WTC11 (cell line): ENCODE measurements around the gene WDR90. TPM values are rescaled to one million over a fixed set of nuclear protein-coding genes. Genes with fewer than 3 reads are reported as not detected.
A peak's percentile ranks its signal among the peaks of the same experiment; 100 is the strongest.

Experiments used
- ATAC-seq: fragments of 200-7000 bp; cut with Tn5 transposase; 2 replicates; pipeline ENCODE4 v1.10.0; 2021; ENCODE audit warnings: mild to moderate bottlenecking, moderate library complexity
- CTCF ChIA-PET: fragments of 300-600 bp; sonication (Branson Sonifier 250); formaldehyde crosslinking; loops from one replicate; lab custom pipeline; 2021; ENCODE audit warnings: antibody characterized with exemption; lab: Charles Lee
- POLR2A ChIA-PET: fragments of 350-600 bp; sonication (Branson Sonifier 250); formaldehyde crosslinking; loops from one replicate; lab custom pipeline; 2021; ENCODE audit warnings: antibody characterized with exemption; lab: Charles Lee
- DNase-seq: peaks from one replicate; pipeline ENCODE4 v3.0.0; 2021; ENCODE audit warnings: low spot score
- H3K27ac Mint-ChIP-seq: 2 replicates; pipeline ENCODE4 v1.8.0; 2021; ENCODE audit warnings: mixed read lengths
- H3K27me3 Mint-ChIP-seq: 2 replicates; pipeline ENCODE4 v1.8.0; 2021; ENCODE audit warnings: low read depth, mild to moderate bottlenecking, moderate library complexity, mixed read lengths
- H3K36me3 Mint-ChIP-seq: 2 replicates; pipeline ENCODE4 v1.8.0; 2021; ENCODE audit warnings: mixed read lengths
- H3K4me1 Mint-ChIP-seq: 2 replicates; pipeline ENCODE4 v1.8.0; 2022; ENCODE audit warnings: mixed read lengths
- H3K4me3 Mint-ChIP-seq: 2 replicates; pipeline ENCODE4 v1.8.0; 2021; ENCODE audit warnings: mild to moderate bottlenecking, moderate library complexity, mixed read lengths
- H3K9me3 Mint-ChIP-seq: 2 replicates; pipeline ENCODE4 v1.8.0; 2021; ENCODE audit warnings: mixed read lengths
- GABPB1 ChIP-seq: sonication (generic); formaldehyde crosslinking; IDR thresholded peaks from 2 replicates; pipeline ENCODE4 v1.8.1; 2023; ENCODE audit warnings: mild to moderate bottlenecking, missing genetic modification reagents
- JAZF1 ChIP-seq: fragments of 250-450 bp; sonication (Bioruptor Pico); IDR thresholded peaks from 2 replicates; pipeline ENCODE4 v1.9.0; 2021; ENCODE audit warnings: moderate library complexity, mild to moderate bottlenecking, inconsistent platforms
- MYBL2 ChIP-seq: sonication (generic); formaldehyde crosslinking; IDR thresholded peaks from 2 replicates; pipeline ENCODE4 v1.8.1; 2023; ENCODE audit warnings: mild to moderate bottlenecking, moderate library complexity, missing genetic modification reagents
- NR3C1 ChIP-seq: sonication (generic); formaldehyde crosslinking; conservative IDR thresholded peaks from 2 replicates; pipeline ENCODE4 v1.8.1; 2023; ENCODE audit warnings: low read depth, mild to moderate bottlenecking, missing genetic modification reagents
- TEAD1 ChIP-seq: sonication (generic); formaldehyde crosslinking; IDR thresholded peaks from 2 replicates; pipeline ENCODE4 v1.8.0; 2022; ENCODE audit warnings: mild to moderate bottlenecking, missing genetic modification reagents
- TP53 ChIP-seq: sonication (generic); formaldehyde crosslinking; IDR thresholded peaks from 2 replicates; pipeline ENCODE4 v1.8.1; 2023; ENCODE audit warnings: mild to moderate bottlenecking, missing genetic modification reagents
- ZNF232 ChIP-seq: sonication (generic); formaldehyde crosslinking; IDR thresholded peaks from 2 replicates; pipeline ENCODE4 v1.8.0; 2022; ENCODE audit warnings: mild to moderate bottlenecking, missing genetic modification reagents
- ZNF317 ChIP-seq: sonication (generic); formaldehyde crosslinking; IDR thresholded peaks from 2 replicates; pipeline ENCODE4 v1.8.1; 2023; ENCODE audit warnings: low read depth, mild to moderate bottlenecking, moderate library complexity, missing genetic modification reagents, borderline replicate concordance
- ZNF671 ChIP-seq: fragments of 250-450 bp; sonication (Bioruptor Pico); IDR thresholded peaks from 2 replicates; pipeline ENCODE4 v1.8.0; 2021; ENCODE audit warnings: mild to moderate bottlenecking
- total RNA-seq: library from RNA; stranded (reverse); gene quantifications from 3 replicates; pipeline ENCODE4 v1.2.3, GENCODE V29; 2021
- TF ChIP-seq, protein P1 (sequence below): sonication (generic); formaldehyde crosslinking; IDR thresholded peaks from 2 replicates; pipeline ENCODE4 v1.8.0; 2022; ENCODE audit warnings: mild to moderate bottlenecking, missing genetic modification reagents
- TF ChIP-seq, protein P2 (sequence below): sonication (generic); formaldehyde crosslinking; IDR thresholded peaks from 2 replicates; pipeline ENCODE4 v1.8.1; 2023; ENCODE audit warnings: mild to moderate bottlenecking, moderate library complexity, missing genetic modification reagents
- TF ChIP-seq, protein P3 (sequence below): fragments of 200-600 bp; IDR thresholded peaks from 2 replicates; pipeline ENCODE4 v1.8.0; 2022; ENCODE audit warnings: antibody characterized with exemption
- TF ChIP-seq, protein P4 (sequence below): sonication (generic); formaldehyde crosslinking; IDR thresholded peaks from 2 replicates; pipeline ENCODE4 v1.8.1; 2023; ENCODE audit warnings: mild to moderate bottlenecking, missing genetic modification reagents
- TF ChIP-seq, protein P5 (sequence below): sonication (generic); formaldehyde crosslinking; IDR thresholded peaks from 2 replicates; pipeline ENCODE4 v1.8.0; 2022; ENCODE audit warnings: missing genetic modification reagents
- TF ChIP-seq, protein P6 (sequence below): sonication (generic); formaldehyde crosslinking; IDR thresholded peaks from 2 replicates; pipeline ENCODE4 v1.8.1; 2022; ENCODE audit warnings: mild to moderate bottlenecking, missing genetic modification reagents, moderate library complexity, borderline replicate concordance
- TF ChIP-seq, protein P7 (sequence below): sonication (generic); formaldehyde crosslinking; IDR thresholded peaks from 2 replicates; pipeline ENCODE4 v1.8.1; 2022; ENCODE audit warnings: mild to moderate bottlenecking, moderate library complexity, missing genetic modification reagents

Gene WDR90
- total RNA-seq, 1 experiment from 2014 or later: 75.8 TPM

DNA sequence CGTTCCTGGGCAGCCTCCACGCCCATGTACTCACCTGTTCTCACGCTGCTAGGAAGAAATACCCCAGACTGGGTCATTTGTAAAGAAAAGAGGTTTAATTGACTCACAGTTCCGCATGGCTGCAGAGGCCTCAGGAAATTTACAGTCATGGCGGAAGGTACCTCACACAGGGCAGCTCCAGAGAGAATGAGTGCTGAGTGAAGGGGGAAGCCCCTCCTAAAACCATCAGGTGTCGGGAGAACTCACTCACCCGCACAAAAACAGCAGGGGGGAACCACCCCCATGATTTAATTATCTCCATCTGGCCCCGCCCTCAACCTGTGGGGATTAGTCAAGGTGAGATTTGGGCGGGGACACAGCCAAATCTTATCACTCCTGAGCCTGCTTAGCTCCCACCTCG is 41.1 kb upstream of the WDR90 start:
- ATAC-seq: no peak

DNA sequence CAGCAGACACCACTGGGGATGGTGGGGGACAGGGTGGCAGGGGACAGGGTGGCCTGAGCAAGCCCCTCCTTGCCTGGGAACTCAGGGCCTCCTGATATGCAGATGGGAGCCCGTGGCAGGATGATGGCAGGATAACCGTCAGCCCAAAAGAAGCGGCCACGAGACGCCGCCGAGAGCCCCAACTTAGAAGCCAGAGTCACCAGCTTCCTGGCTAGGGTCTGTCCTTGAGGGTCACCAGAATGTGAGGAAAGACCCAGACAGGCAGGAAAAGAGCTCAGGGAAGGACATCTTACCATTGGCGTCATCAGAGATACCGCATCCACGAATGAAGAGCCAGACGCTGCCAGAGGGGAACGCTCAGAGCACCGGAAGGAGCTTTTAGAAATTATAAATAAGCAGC is 39.8 kb upstream of the WDR90 start:
- CTCF ChIA-PET: interaction anchor here (0.7 to 2.7 kb wide), 9 partner anchors 9 to 142 kb away, joined by 3 to 17 read pairs (median 5); no protein-coding TSS in a partner anchor
- Mint-ChIP-seq H3K4me1 (peaks cover 8% of the 10 kb centered on the region), H3K27ac (no peak overlapping the region), H3K36me3 (peaks cover 22% of the 10 kb centered on the region), H3K27me3 (no peaks in the 10 kb centered on the region), H3K9me3 (peaks cover 11% of the 10 kb centered on the region), H3K4me3 (no peak overlapping the region)
- ATAC-seq: no peak
- POLR2A ChIA-PET: interaction anchor here (1.0 kb wide), 1 partner anchor 8 kb away, joined by 3 read pairs; no protein-coding TSS in a partner anchor
- no peak for TF ChIP-seq NR3C1 (CRISPR knock-in tag)
- TF ChIP-seq, protein P1, sequence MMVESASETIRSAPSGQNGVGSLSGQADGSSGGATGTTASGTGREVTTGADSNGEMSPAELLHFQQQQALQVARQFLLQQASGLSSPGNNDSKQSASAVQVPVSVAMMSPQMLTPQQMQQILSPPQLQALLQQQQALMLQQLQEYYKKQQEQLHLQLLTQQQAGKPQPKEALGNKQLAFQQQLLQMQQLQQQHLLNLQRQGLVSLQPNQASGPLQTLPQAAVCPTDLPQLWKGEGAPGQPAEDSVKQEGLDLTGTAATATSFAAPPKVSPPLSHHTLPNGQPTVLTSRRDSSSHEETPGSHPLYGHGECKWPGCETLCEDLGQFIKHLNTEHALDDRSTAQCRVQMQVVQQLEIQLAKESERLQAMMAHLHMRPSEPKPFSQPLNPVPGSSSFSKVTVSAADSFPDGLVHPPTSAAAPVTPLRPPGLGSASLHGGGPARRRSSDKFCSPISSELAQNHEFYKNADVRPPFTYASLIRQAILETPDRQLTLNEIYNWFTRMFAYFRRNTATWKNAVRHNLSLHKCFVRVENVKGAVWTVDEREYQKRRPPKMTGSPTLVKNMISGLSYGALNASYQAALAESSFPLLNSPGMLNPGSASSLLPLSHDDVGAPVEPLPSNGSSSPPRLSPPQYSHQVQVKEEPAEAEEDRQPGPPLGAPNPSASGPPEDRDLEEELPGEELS: no peak
- no peak for TF ChIP-seq ZNF232 (CRISPR knock-in tag)
- TF ChIP-seq, protein P2, sequence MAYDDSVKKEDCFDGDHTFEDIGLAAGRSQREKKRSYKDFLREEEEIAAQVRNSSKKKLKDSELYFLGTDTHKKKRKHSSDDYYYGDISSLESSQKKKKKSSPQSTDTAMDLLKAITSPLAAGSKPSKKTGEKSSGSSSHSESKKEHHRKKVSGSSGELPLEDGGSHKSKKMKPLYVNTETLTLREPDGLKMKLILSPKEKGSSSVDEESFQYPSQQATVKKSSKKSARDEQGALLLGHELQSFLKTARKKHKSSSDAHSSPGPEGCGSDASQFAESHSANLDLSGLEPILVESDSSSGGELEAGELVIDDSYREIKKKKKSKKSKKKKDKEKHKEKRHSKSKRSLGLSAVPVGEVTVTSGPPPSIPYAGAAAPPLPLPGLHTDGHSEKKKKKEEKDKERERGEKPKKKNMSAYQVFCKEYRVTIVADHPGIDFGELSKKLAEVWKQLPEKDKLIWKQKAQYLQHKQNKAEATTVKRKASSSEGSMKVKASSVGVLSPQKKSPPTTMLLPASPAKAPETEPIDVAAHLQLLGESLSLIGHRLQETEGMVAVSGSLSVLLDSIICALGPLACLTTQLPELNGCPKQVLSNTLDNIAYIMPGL (CRISPR knock-in tag): no peak
- TF ChIP-seq, protein P3, sequence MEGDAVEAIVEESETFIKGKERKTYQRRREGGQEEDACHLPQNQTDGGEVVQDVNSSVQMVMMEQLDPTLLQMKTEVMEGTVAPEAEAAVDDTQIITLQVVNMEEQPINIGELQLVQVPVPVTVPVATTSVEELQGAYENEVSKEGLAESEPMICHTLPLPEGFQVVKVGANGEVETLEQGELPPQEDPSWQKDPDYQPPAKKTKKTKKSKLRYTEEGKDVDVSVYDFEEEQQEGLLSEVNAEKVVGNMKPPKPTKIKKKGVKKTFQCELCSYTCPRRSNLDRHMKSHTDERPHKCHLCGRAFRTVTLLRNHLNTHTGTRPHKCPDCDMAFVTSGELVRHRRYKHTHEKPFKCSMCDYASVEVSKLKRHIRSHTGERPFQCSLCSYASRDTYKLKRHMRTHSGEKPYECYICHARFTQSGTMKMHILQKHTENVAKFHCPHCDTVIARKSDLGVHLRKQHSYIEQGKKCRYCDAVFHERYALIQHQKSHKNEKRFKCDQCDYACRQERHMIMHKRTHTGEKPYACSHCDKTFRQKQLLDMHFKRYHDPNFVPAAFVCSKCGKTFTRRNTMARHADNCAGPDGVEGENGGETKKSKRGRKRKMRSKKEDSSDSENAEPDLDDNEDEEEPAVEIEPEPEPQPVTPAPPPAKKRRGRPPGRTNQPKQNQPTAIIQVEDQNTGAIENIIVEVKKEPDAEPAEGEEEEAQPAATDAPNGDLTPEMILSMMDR: no peak
- no peak for TF ChIP-seq JAZF1 (CRISPR knock-in tag)
- TF ChIP-seq, protein P4, sequence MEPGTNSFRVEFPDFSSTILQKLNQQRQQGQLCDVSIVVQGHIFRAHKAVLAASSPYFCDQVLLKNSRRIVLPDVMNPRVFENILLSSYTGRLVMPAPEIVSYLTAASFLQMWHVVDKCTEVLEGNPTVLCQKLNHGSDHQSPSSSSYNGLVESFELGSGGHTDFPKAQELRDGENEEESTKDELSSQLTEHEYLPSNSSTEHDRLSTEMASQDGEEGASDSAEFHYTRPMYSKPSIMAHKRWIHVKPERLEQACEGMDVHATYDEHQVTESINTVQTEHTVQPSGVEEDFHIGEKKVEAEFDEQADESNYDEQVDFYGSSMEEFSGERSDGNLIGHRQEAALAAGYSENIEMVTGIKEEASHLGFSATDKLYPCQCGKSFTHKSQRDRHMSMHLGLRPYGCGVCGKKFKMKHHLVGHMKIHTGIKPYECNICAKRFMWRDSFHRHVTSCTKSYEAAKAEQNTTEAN: no peak
- no peak for TF ChIP-seq TP53
- no peak for DNase-seq

More for the DNA sequence above, 41.1 kb upstream of the WDR90 start:
- H3K27me3 Mint-ChIP-seq: no peaks in the 10 kb centered on the region
- H3K36me3 Mint-ChIP-seq: peaks cover 17% of the 10 kb centered on the region
- TF ChIP-seq, protein P5, sequence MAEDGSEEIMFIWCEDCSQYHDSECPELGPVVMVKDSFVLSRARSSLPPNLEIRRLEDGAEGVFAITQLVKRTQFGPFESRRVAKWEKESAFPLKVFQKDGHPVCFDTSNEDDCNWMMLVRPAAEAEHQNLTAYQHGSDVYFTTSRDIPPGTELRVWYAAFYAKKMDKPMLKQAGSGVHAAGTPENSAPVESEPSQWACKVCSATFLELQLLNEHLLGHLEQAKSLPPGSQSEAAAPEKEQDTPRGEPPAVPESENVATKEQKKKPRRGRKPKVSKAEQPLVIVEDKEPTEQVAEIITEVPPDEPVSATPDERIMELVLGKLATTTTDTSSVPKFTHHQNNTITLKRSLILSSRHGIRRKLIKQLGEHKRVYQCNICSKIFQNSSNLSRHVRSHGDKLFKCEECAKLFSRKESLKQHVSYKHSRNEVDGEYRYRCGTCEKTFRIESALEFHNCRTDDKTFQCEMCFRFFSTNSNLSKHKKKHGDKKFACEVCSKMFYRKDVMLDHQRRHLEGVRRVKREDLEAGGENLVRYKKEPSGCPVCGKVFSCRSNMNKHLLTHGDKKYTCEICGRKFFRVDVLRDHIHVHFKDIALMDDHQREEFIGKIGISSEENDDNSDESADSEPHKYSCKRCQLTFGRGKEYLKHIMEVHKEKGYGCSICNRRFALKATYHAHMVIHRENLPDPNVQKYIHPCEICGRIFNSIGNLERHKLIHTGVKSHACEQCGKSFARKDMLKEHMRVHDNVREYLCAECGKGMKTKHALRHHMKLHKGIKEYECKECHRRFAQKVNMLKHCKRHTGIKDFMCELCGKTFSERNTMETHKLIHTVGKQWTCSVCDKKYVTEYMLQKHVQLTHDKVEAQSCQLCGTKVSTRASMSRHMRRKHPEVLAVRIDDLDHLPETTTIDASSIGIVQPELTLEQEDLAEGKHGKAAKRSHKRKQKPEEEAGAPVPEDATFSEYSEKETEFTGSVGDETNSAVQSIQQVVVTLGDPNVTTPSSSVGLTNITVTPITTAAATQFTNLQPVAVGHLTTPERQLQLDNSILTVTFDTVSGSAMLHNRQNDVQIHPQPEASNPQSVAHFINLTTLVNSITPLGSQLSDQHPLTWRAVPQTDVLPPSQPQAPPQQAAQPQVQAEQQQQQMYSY (CRISPR knock-in tag): no peak
- TF ChIP-seq TEAD1 (CRISPR knock-in tag) (no peak), GABPB1 (CRISPR knock-in tag) (no peak), ZNF671 (CRISPR knock-in tag) (no peak), ZNF317 (CRISPR knock-in tag) (no peak), MYBL2 (no peak)
- TF ChIP-seq, protein P6, sequence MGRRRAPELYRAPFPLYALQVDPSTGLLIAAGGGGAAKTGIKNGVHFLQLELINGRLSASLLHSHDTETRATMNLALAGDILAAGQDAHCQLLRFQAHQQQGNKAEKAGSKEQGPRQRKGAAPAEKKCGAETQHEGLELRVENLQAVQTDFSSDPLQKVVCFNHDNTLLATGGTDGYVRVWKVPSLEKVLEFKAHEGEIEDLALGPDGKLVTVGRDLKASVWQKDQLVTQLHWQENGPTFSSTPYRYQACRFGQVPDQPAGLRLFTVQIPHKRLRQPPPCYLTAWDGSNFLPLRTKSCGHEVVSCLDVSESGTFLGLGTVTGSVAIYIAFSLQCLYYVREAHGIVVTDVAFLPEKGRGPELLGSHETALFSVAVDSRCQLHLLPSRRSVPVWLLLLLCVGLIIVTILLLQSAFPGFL (CRISPR knock-in tag): no peak
- TF ChIP-seq, protein P7, sequence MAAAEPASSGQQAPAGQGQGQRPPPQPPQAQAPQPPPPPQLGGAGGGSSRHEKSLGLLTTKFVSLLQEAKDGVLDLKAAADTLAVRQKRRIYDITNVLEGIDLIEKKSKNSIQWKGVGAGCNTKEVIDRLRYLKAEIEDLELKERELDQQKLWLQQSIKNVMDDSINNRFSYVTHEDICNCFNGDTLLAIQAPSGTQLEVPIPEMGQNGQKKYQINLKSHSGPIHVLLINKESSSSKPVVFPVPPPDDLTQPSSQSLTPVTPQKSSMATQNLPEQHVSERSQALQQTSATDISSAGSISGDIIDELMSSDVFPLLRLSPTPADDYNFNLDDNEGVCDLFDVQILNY (CRISPR knock-in tag): no peak
- TF ChIP-seq, protein P1: no peak
- H3K4me1 Mint-ChIP-seq: peaks cover 8% of the 10 kb centered on the region
- no peak overlapping the region for H3K4me3 Mint-ChIP-seq
- no peak for DNase-seq
- peaks cover 12% of the 10 kb centered on the region for H3K9me3 Mint-ChIP-seq
- H3K27ac Mint-ChIP-seq: peak overlapping the region; percentile 85
- ChIA-PET CTCF (interaction anchor here (0.7 to 1.7 kb wide), 4 partner anchors 15 to 234 kb away, joined by 3 to 6 read pairs (median 4); no protein-coding TSS in a partner anchor), POLR2A (no interaction called here)
